Measurements from ENCODE around the gene NSG1. TPM values are rescaled to one million over a fixed set of nuclear protein-coding genes. Genes with fewer than 3 reads are reported as not detected.
"Not testable (repeated sequence)": the region's sequence is repeated elsewhere in the genome, so short reads cannot be mapped to it uniquely, and the experiment has no call there.

The NSG1 gene
- total RNA-seq, 3 donors from 2014 or later: 0.48 to 7.3 (median 6.2) TPM

GRCh38 chr4:4343038-4343437 is 43.9 kb upstream of the NSG1 start:
- Histone ChIP-seq H3K27me3 (no peaks in the 10 kb centered on the region), H3K27ac (no peak overlapping the region), H3K36me3 (no peaks in the 10 kb centered on the region), H3K9me3 (no peaks in the 10 kb centered on the region), H3K4me3 (no peak overlapping the region), H3K4me1 (no peaks in the 10 kb centered on the region)
- no peak for DNase-seq (ENCODE audit: low spot score in 2 of 2)
- TF ChIP-seq CTCF (IDR thresholded peaks at IDR 0.05) (no peak), POLR2AphosphoS5 (IDR thresholded peaks at IDR 0.05) (no peak), POLR2A (IDR thresholded peaks at IDR 0.05) (no peak)
- intact Hi-C loops (cut with DNase I; ENCODE audit: low total_unique reads): no loop called here

GRCh38 chr4:4344915-4345527 is 41.9 kb upstream of the NSG1 start:
- Histone ChIP-seq H3K36me3 (no peaks in the 10 kb centered on the region), H3K4me3 (no peak overlapping the region), H3K27me3 (no peaks in the 10 kb centered on the region), H3K4me1 (no peaks in the 10 kb centered on the region), H3K27ac (no peak overlapping the region), H3K9me3 (no peaks in the 10 kb centered on the region)
- intact Hi-C loops (cut with DNase I; ENCODE audit: low total_unique reads): no loop called here
- TF ChIP-seq CTCF (IDR thresholded peaks at IDR 0.05) (no peak), POLR2AphosphoS5 (IDR thresholded peaks at IDR 0.05) (no peak), POLR2A (IDR thresholded peaks at IDR 0.05) (no peak)
- DNase-seq (ENCODE audit: low spot score in 2 of 2): no peak

- Histone ChIP-seq H3K27me3 (no peaks in the 10 kb centered on the region), H3K27ac (no peak overlapping the region), H3K36me3 (no peaks in the 10 kb centered on the region), H3K4me3 (no peak overlapping the region), H3K4me1 (no peaks in the 10 kb centered on the region), H3K9me3 (no peaks in the 10 kb centered on the region)
- intact Hi-C loops (cut with DNase I; ENCODE audit: low total_unique reads): no loop called here
- no peak for DNase-seq (ENCODE audit: low spot score in 2 of 2)
- no peak for TF ChIP-seq CTCF (IDR thresholded peaks at IDR 0.05)
- no peak for TF ChIP-seq POLR2A (IDR thresholded peaks at IDR 0.05)
- no peak for TF ChIP-seq POLR2AphosphoS5 (IDR thresholded peaks at IDR 0.05)
Observed at GRCh38 chr4:4347585-4347984, 39.3 kb upstream of the NSG1 start.

- H3K4me1 ChIP-seq; H3K27me3 ChIP-seq; H3K9me3 ChIP-seq; intact Hi-C loops (cut with DNase I; ENCODE audit: low total_unique reads); DNase-seq (ENCODE audit: low spot score in 2 of 2); H3K4me3 ChIP-seq; H3K27ac ChIP-seq; H3K36me3 ChIP-seq: not testable (repeated sequence)
Observed at GRCh38 chr4:4348585-4348984, 38.3 kb upstream of the NSG1 start.

DNA sequence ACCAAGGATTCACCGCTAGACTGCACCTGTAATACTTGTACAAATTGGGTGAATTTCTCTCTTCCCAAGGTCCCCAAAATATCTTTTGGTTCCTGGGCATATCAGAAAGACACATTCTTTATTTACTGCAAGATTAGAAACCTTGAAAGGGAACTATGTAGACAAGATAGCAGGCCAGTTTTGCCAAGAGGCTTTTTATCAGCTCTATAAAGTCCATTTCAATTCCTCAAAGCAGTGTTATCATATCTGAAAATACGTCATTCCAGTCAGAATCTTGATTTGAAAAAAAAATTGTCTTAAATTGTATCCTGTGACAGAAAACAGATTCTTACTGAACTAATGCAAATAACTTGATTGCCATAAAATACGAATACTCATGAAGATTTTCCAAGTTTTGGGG is 37.0 kb upstream of the NSG1 start:
- Histone ChIP-seq H3K27me3 (no peaks in the 10 kb centered on the region), H3K9me3 (no peaks in the 10 kb centered on the region), H3K4me3 (no peak overlapping the region), H3K4me1 (no peaks in the 10 kb centered on the region), H3K27ac (no peak overlapping the region), H3K36me3 (no peaks in the 10 kb centered on the region)
- TF ChIP-seq POLR2A (IDR thresholded peaks at IDR 0.05) (no peak), POLR2AphosphoS5 (IDR thresholded peaks at IDR 0.05) (no peak), CTCF (IDR thresholded peaks at IDR 0.05) (no peak)
- DNase-seq (ENCODE audit: low spot score in 2 of 2): no peak
- intact Hi-C loops (cut with DNase I; ENCODE audit: low total_unique reads): no loop called here

- TF ChIP-seq CTCF (IDR thresholded peaks at IDR 0.05): no peak
- no peak for TF ChIP-seq POLR2A (IDR thresholded peaks at IDR 0.05)
- no peak for TF ChIP-seq POLR2AphosphoS5 (IDR thresholded peaks at IDR 0.05)
- intact Hi-C loops (cut with DNase I; ENCODE audit: low total_unique reads): no loop called here
- DNase-seq (ENCODE audit: low spot score in 2 of 2): no peak
- Histone ChIP-seq H3K27me3 (no peaks in the 10 kb centered on the region), H3K4me3 (no peak overlapping the region), H3K27ac (no peak overlapping the region), H3K9me3 (no peaks in the 10 kb centered on the region), H3K4me1 (no peaks in the 10 kb centered on the region), H3K36me3 (no peaks in the 10 kb centered on the region)
Observed at GRCh38 chr4:4350909-4351308, 36.0 kb upstream of the NSG1 start.
